GM18858 (cell line): ENCODE measurements around the gene SMIM24.
"Not testable (repeated sequence)": the region's sequence is repeated elsewhere in the genome, so short reads cannot be mapped to it uniquely, and the experiment has no call there.

Source experiments
- ATAC-seq: cut with Tn5 transposase; IDR thresholded peaks from one replicate; pipeline ENCODE4 v1.9.1; 2021; ENCODE audit not compliant: unreplicated experiment

Gene SMIM24

GRCh38 chr19:3440082-3440481 lies 40.2 kb downstream of the SMIM24 start:
- no peak for ATAC-seq

DNA sequence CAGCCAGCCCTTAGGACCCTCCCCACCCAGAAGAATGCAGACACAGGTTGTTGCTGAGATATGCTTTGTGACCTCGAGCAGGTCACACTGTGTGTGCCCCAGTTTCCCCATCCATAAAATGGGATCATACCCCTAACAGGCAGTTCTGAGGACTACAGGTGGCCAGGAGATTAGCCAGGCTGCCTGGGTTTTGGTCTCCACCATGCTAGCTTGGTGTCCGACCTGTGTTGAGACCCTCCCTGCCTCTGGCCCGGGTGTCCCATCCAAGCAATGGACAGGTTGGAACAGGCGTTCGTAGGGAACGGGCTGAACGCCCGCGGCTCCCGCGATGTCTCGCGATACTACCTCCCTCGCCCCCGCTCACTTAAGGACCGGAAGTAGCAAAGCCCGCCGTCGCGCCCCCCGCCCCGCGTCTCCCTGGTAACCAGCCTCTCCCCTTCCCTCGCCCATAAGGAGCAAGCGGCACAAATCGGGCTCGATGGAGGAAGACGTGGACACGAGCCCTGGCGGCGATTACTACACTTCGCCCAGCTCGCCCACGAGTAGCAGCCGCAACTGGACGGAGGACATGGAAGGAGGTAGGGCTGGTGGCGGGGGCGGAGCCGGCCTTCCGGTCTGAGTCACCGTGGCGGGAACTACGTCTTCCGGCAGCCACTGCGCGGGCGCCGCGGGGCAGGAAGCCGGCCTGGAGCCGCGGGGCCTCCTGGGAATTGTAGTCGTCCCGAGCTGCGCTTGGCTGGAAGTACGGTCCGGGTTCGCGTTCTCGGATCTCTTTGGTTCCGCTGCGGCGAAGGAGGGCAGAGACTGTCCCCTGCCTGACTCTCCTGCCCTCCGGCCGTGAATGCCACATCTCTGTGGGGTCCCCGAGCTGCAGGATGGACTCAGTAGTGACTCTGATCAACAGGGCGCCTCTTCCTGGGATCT lies 45.4 kb downstream of the SMIM24 start:
- ATAC-seq, result peak; percentile 57

DNA sequence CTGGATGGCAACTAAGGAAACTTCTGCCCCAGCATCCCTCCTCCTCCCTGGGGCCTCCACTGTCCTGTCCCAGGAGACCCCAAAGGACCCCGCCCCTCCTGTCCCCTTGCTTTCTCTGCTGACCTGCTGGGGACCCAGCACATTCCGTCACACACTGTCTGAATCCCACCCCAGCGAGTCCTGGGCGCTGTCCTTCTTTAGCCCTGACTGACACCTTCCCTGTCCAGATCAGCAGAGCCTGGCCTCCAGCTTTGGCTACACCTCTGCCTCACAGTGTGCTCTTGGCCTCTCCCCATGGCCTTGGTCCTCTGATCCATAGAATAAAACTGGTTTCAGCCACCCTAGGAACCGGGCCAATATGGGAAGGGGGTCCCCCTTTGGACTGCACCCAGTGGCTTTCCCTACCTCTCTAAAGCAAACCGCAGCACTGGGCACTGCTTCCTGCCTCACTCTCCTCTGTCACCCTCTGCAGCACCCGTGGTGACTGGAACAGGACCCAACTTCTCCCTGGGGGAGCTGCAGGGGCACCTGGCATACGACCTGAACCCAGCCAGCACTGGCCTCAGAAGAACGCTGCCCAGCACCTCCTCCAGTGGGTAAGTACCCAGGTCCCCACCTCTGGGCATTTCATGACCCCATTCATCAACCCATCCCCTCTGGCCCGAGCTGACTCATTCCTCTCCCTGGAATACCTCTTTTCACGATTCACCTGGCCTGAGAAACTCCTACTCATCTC lies 46.4 kb downstream of the SMIM24 start:
- ATAC-seq, result no peak

DNA sequence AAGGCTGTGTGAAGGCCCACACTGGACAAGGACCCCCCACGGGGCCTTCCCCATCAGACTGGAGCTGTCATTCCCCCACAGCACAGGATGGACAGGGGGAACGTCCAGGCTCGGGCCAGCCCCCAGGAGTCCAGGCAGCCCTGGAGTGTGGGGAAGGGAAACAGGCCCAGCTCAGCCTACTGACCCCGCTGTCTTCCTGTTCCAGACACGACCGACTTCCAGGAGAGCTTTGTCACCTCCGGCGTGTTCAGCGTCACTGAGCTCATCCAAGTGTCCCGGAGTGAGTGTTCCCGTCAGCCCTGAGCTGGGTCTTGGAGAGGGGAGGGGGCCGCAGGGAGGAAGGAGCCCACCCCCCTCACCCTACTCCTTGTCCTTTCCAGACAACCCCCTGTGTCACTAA lies 47.0 kb downstream of the SMIM24 start:
- ATAC-seq, result no peak

- ATAC-seq, result no peak
These were observed 48.4 kb downstream of the SMIM24 start for GRCh38 chr19:3431760-3432397.

- not testable (repeated sequence) for ATAC-seq
These were observed 50.0 kb downstream of the SMIM24 start for GRCh38 chr19:3430366-3430680.

DNA sequence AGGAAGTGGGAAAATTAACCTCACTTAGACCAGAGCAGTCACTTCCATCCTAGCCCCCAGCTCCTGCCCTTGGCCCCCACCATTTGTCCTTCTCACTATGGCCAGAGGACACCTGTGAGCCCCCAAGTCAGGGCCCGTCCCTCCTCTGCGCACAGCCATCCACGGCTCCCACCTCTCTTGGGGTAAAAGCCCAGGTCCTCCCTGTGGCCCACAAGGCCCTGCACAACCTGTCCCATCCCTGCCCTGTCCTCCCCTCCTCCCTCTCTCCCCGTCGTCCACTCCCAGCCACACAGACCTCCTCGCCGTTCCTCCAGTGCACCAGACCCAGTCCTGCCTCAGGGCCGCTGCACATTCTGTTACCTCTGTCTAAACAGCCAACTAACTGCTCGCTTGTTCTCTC lies 53.9 kb downstream of the SMIM24 start:
- no peak for ATAC-seq
